ENCODE data around the gene OSGIN1.

OSGIN1 gene

GRCh38 chr16:83973581-83974385 is 20.7 kb downstream of the OSGIN1 start:
- no peak for DNase-seq

DNA sequence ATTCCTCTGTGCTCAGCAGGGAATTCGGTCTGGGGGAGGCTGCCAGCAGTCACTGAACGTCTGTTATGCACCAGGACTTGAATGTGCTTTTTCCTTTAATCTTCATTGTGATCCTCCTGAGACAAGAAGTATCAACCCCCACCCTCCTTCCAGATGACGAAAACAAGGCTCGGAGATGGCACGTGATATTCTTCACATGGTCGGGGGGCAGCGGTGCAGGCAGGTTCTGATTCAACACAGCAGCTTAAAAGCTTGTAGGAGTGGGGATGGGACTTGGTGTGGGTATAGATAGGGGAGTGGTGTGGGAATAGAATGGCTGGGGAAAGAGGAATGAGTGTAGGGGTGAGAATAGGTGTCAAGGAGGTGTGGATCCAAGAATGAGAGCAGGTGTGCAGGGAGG is 21.4 kb downstream of the OSGIN1 start:
- DNase-seq = no peak

DNA sequence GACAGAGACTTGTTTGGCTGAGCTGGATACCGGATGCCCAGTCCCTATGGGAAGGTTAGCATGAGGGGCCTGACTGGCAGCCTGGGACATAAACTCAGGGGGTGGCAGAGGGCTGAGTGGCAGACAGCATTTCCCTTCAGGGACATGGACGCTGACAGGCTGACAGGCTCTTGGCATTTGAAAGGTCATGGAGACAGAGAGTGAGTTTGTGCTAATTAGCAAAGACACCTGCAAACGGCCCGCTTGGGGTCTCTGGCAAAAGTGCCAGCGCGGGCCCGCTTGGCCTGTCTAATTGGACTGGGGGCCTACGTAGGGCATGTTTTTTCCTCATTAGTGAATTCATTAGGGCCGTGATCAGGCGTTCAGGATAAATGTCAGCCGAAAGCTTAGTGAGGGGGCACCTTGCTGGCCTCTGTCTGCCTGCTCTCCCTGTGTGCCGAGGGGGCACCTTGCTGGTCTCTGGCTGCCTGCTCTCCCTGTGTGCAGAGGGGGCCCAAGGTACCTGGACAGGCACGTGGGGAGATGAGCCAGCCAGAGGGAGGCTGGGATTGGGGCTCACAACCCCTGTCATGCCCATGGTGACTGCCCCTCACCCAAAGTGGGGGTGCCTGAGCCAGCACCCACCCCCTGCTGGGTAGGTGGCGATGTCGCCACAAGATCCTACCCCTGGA is 22.7 kb downstream of the OSGIN1 start:
- DNase-seq = no peak

DNA sequence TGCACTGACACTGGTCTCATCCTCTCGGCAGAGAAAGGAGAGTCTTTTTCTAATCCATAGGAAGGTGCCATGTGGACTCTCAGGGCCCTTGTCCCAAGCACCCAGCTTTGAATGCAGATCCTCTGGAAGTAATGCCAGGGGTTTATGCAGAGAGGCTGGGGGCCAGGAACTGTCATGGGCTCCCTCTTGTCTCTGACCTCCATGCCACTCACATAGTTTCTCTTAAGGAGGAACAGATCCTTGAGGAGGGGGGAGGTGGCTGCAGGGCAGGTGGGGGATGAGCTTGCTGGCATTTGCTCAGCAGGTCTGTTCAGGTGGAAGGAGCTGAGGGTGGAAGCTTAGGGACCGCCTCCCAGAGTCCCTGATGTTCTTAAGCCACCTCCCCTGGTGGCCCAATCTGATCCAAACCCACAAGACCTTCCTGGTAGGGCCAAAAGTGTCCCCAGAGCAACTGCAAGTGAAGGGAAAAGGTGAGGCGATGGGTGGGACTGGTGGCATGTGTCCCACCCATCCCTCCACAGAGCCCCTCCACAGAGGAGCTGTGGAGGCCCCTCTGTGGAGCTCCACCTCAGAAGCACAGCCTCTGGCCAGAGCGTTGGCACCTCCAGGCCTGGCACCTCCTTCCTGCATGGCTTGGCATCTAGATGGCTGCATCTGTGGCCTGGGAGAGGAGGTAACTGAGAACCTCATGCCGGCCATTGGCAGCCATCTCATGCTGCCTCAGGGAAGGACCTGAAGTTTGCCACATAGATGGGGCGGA is 24.2 kb downstream of the OSGIN1 start:
- DNase-seq = no peak

- DNase-seq = no peak
Observed at GRCh38 chr16:83978401-83978904, 25.4 kb downstream of the OSGIN1 start.

- DNase-seq = no peak
Observed at GRCh38 chr16:83979441-83979840, 26.4 kb downstream of the OSGIN1 start.

DNA sequence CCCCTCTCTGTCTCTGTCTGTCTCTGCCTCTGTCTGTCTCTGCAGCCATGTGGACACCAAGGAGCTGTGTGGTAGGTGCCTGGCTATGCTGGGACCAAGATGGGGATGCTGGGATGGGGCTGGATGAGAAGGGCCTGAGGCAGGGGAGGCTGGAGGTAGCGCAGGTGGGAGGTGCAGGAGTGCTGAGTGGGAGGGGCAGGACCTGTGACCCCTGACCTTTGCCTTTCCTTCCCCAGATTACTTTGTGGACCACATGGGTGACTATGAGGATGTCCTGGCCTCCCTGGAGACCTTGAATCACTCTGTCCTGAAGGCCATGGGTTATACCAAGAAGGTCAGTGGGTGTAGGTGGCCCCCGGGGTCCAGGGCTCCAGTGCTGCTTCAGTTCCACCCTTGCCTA is 27.8 kb downstream of the OSGIN1 start:
- no peak for DNase-seq

- DNase-seq = no peak
Observed at GRCh38 chr16:83981799-83982198, 28.8 kb downstream of the OSGIN1 start.

- DNase-seq = no peak
Observed at GRCh38 chr16:83983491-83983890, 30.5 kb downstream of the OSGIN1 start.

- no peak for DNase-seq
Observed at GRCh38 chr16:83989300-83989699, 36.3 kb downstream of the OSGIN1 start.

DNA sequence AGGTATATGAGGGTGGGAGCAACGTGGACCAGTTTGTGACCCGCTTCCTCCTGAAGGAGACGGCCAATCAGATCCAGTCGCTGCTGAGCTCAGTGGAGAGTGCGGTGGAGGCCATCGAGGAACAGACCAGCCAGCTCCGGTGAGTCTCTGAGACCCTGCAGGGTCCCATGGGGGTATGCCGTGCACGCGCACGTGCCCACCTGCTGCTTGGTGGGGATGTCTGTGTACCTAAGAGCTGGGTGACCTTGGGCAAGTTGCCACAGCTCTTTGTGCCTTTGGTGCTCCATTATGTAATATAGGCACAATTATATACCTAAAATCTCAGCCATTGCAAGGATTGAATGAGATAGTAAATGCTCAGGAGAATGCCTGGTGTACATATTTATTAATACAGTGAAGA is 37.5 kb downstream of the OSGIN1 start:
- no peak for DNase-seq

- no peak for DNase-seq
Observed at GRCh38 chr16:83992624-83993023, 39.6 kb downstream of the OSGIN1 start.

DNA sequence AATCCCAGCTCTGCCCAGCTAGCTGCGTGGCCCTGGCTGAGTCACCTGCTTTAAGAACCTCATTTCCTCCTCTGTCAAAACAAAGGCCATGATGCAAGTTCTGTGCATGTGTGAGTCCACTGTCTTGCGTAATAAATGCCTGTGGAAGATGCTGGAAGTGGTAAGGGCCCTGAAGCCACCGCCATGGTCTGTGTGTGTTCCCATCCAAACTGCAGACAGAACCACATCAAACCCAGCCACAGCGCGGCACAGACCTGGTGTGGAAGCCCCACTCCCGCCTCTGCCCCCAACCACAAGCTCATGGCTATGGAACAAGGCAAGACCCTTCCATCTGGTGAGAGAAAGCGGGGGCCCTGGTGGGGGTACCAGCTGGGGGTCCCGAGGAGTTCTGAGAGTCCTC is 41.0 kb downstream of the OSGIN1 start:
- DNase-seq = no peak

- DNase-seq = no peak
Observed at GRCh38 chr16:83994703-83995102, 41.7 kb downstream of the OSGIN1 start.

DNA sequence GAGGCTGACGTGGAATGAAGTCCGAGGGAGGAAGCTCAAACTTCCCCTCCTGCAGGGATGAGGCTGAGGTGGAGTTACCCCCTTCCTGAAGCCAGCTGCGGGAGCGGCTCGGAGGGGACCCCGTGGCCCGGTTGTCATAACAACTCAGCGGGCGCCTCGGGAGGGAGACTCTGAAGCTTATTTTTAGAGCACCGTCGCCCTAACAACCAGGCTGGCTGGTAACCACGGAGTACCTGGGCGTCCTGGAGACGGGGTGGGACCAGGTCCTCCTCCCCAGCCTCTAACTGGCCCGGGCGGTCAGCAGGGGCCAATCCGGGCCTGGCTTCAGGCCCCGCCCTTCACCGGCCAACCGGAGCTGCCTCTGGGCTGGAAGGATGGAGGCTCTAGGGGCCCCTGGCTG is 42.7 kb downstream of the OSGIN1 start:
- DNase-seq = no peak

- DNase-seq = no peak
Observed at GRCh38 chr16:83996481-83997252, 43.6 kb downstream of the OSGIN1 start.

- no peak for DNase-seq
Observed at GRCh38 chr16:83998091-83998490, 45.1 kb downstream of the OSGIN1 start.

DNA sequence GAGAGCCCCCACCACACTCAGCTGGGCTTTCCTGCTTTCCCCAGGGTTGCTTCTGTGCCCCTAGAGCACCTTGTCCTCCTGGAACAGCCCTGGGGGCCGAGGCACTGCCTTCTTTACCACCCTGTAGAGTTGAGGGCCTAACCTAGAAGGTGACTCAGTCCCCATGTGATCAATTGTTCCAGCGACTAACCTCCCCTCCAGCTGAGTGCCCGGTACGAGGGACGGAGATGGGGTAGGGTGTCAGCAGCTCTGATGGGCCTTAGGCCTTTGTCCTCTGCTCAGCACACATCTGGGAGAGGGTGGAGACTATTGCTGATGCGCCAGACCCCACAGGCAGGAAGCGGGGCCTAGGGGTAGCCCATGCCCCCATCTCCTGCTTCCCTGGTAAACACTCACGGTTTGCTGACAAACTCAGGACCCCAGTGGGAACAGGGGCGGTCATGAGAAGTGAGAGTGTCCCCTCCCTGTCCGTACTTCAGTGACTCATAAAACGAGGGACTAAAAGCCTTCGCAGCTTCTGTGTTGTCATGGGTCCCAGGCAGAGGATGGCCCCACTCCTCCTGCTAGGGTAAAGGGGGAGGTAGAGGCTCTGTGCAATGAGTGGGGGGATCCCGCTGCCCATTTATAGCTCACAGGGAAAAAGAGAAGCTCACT is 48.1 kb downstream of the OSGIN1 start:
- no peak for DNase-seq

GRCh38 chr16:84001726-84002125 is 48.7 kb downstream of the OSGIN1 start:
- DNase-seq = no peak

GRCh38 chr16:84003038-84003437 is 50.0 kb downstream of the OSGIN1 start:
- DNase-seq = no peak

DNA sequence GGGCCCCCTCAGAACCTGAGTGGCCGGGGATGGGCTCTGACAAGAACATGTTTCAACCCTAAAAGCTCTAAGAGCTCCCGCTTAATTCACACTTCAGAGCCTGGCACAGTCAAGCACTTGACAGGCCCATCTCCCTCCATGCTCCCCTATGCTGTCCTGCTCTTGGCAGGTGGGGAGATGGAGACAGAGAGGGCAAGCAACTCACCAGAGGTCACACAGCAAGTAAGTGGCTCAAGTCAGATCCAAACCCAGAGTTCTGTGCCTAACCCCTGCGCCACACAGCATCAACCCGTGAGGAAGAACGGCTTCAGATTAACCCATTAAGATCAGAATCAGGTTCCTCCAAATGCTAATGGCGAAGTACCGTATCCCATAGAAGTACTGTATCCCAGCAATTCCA is 51.4 kb downstream of the OSGIN1 start:
- no peak for DNase-seq

- no peak for DNase-seq
Observed at GRCh38 chr16:84005391-84005790, 52.4 kb downstream of the OSGIN1 start.

Measured in activated gamma-delta T cell (primary cell).